H1 (cell line): ENCODE results near the gene DMBT1.

Source experiments
- E2F6 ChIP-seq: IDR thresholded peaks from 2 replicates; pipeline ENCODE4 v1.6.1; 2012; ENCODE audit warnings: inconsistent platforms
- EZH2 ChIP-seq: fragments of 200-600 bp; sonication (generic); IDR thresholded peaks from 2 replicates; pipeline ENCODE4 v1.7.1; 2012; ENCODE audit warnings: low read depth, mild to moderate bottlenecking, moderate library complexity, low read length, inconsistent platforms; ENCODE audit not compliant: severe bottlenecking
- GABPA ChIP-seq: IDR thresholded peaks from 2 replicates; pipeline ENCODE4 v1.6.1; 2011; ENCODE audit warnings: mild to moderate bottlenecking, low read length, moderate library complexity, borderline replicate concordance; ENCODE audit not compliant: insufficient read depth
- RFX5 ChIP-seq: IDR thresholded peaks from 2 replicates; pipeline ENCODE4 v1.6.1; 2011; ENCODE audit warnings: low read depth, low read length, improper control_type of control experiment, borderline replicate concordance
- SUZ12 ChIP-seq: fragments of 200-600 bp; sonication (generic); IDR thresholded peaks from 2 replicates; pipeline ENCODE4 v1.6.1; 2012; ENCODE audit warnings: mild to moderate bottlenecking, inconsistent platforms, low read length, moderate library complexity, mixed read lengths
- USF2 ChIP-seq: IDR thresholded peaks from 2 replicates; pipeline ENCODE4 v1.6.1; 2011; ENCODE audit warnings: low read length, improper control_type of control experiment

GRCh38 chr10:122544493-122544892 lies 16.1 kb upstream of the DMBT1 start:
- no peak for TF ChIP-seq RFX5
- TF ChIP-seq GABPA = no peak
- no peak for TF ChIP-seq USF2
- TF ChIP-seq E2F6 = no peak
- no peak for TF ChIP-seq EZH2
- TF ChIP-seq SUZ12 = no peak
